ENCODE results near the gene MMP24. TPM values are rescaled to one million over a fixed set of nuclear protein-coding genes. Genes with fewer than 3 reads are reported as not detected.
A peak's percentile ranks its signal among the peaks of the same experiment; 100 is the strongest.
"Not testable (repeated sequence)": the region's sequence is repeated elsewhere in the genome, so short reads cannot be mapped to it uniquely, and the experiment has no call there.

The MMP24 gene
- total and polyA plus RNA-seq, 2 donors (not counting 1 experiment from before 2014, with no cell fraction given) = 0.17 to 0.49 TPM

DNA sequence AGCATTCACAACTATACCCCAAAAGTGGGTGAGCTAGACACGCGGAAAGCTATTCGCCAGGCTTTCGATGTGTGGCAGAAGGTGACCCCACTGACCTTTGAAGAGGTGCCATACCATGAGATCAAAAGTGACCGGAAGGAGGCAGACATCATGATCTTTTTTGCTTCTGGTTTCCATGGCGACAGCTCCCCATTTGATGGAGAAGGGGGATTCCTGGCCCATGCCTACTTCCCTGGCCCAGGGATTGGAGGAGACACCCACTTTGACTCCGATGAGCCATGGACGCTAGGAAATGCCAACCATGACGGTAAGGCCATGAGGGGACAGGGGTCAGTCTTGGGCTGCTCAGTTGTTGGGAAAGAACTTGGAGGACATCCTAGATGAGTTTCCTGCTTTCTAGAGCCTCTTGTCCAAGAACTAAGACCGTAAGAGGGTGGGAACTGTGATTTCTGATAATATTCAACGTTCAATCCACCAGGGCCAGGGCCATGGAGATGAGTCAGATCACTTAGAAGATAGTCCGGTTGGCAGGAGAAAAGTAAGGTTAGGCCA is 28.0 kb downstream of the MMP24 start:
- Histone ChIP-seq H3K4me2 (ENCODE audit: extremely low read depth, insufficient read depth, low read length) (no peak overlapping the region), H3K27ac (ENCODE audit: insufficient read depth, low read length) (no peak overlapping the region), H4K20me1 (ENCODE audit: control insufficient read depth, extremely low read depth, insufficient read depth, low read length) (no peaks in the 10 kb centered on the region), H3K27me3 (ENCODE audit: control insufficient read depth, insufficient read depth, low read length) (no peaks in the 10 kb centered on the region), H3K4me1 (ENCODE audit: control insufficient read depth, extremely low read depth, insufficient read depth, low read length) (no peaks in the 10 kb centered on the region), H2AFZ (ENCODE audit: low read length) (no peak overlapping the region), H3K9me3 (ENCODE audit: control insufficient read depth, insufficient read depth, low read depth, low read length) (no peaks in the 10 kb centered on the region), H3K9ac (ENCODE audit: insufficient read depth, low read length) (no peak overlapping the region), H3K79me2 (ENCODE audit: control insufficient read depth, insufficient read depth, low read length) (no peaks in the 10 kb centered on the region), H3K36me3 (ENCODE audit: control insufficient read depth, insufficient read depth, low read length) (no peaks in the 10 kb centered on the region), H3K4me3 (replicated peaks in 1 of 4; ENCODE audit: control extremely low read depth in 1 of 4, insufficient read depth in 1 of 4, low read depth in 3 of 4, low read length in 4 of 4) (no peak overlapping the region)
- DNase-seq (ENCODE audit: low read depth in 2 of 2) = no peak
- TF ChIP-seq, protein P1, sequence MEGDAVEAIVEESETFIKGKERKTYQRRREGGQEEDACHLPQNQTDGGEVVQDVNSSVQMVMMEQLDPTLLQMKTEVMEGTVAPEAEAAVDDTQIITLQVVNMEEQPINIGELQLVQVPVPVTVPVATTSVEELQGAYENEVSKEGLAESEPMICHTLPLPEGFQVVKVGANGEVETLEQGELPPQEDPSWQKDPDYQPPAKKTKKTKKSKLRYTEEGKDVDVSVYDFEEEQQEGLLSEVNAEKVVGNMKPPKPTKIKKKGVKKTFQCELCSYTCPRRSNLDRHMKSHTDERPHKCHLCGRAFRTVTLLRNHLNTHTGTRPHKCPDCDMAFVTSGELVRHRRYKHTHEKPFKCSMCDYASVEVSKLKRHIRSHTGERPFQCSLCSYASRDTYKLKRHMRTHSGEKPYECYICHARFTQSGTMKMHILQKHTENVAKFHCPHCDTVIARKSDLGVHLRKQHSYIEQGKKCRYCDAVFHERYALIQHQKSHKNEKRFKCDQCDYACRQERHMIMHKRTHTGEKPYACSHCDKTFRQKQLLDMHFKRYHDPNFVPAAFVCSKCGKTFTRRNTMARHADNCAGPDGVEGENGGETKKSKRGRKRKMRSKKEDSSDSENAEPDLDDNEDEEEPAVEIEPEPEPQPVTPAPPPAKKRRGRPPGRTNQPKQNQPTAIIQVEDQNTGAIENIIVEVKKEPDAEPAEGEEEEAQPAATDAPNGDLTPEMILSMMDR (conservative IDR thresholded peaks at IDR 0.05 in 1 of 2, IDR thresholded peaks at IDR 0.05 in 1 of 2; ENCODE audit: low read depth in 1 of 2, low read length in 2 of 2) = no peak
- no peak for TF ChIP-seq EZH2 (IDR thresholded peaks at IDR 0.05; ENCODE audit: low read length, missing control alignments)

DNA sequence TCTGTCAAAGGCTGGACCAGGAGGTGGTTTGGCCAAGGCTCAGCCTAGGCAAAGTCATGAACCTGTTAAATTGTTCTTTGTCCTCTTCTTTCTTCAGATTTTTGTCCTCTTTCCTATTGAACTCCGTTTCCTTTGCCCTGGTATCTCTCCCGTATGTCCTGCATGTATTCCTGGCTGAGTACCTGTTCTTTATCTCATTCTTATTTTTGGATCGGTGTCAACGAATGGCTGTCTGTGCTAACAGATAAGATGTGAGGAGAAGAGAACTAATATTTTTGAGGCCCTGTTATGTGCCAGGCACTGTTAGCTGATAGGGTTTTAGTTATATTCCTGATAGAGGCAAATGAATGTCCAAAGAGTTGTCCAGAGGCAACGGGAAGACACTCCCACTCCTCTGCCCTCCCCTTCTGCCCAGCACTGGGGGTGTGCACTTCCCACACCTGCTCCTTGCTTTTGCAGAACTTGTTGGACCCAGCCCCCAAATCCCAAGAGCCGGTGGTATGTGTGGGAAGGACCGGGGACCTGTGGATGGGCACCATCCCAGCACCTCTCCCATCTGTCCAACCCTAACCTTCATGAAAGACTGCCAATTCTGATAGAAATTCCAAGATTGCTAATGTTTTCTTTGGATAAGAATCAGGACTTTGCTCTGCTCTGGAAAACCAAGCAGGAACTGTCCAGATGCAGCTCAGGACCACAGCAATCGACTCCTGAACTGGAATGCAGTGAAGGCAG is 30.9 kb downstream of the MMP24 start:
- no peaks in the 10 kb centered on the region for H3K36me3 ChIP-seq (ENCODE audit: control insufficient read depth, insufficient read depth, low read length)
- no peaks in the 10 kb centered on the region for H3K4me1 ChIP-seq (ENCODE audit: control insufficient read depth, extremely low read depth, insufficient read depth, low read length)
- no peak overlapping the region for H3K9ac ChIP-seq (ENCODE audit: insufficient read depth, low read length)
- no peak overlapping the region for H3K27ac ChIP-seq (ENCODE audit: insufficient read depth, low read length)
- H3K9me3 ChIP-seq (ENCODE audit: control insufficient read depth, insufficient read depth, low read depth, low read length) = no peaks in the 10 kb centered on the region
- H2AFZ ChIP-seq (ENCODE audit: low read length) = no peak overlapping the region
- no peaks in the 10 kb centered on the region for H4K20me1 ChIP-seq (ENCODE audit: control insufficient read depth, extremely low read depth, insufficient read depth, low read length)
- no peak overlapping the region for H3K4me2 ChIP-seq (ENCODE audit: extremely low read depth, insufficient read depth, low read length)
- no peaks in the 10 kb centered on the region for H3K27me3 ChIP-seq (ENCODE audit: control insufficient read depth, insufficient read depth, low read length)
- no peak overlapping the region for H3K4me3 ChIP-seq (replicated peaks in 1 of 4; ENCODE audit: control extremely low read depth in 1 of 4, insufficient read depth in 1 of 4, low read depth in 3 of 4, low read length in 4 of 4)
- DNase-seq (ENCODE audit: low read depth in 2 of 2) = peak in 1 of 2 donors; percentile 76
- TF ChIP-seq EZH2 (IDR thresholded peaks at IDR 0.05; ENCODE audit: low read length, missing control alignments) = no peak
- TF ChIP-seq, protein P1 (conservative IDR thresholded peaks at IDR 0.05 in 1 of 2, IDR thresholded peaks at IDR 0.05 in 1 of 2; ENCODE audit: low read depth in 1 of 2, low read length in 2 of 2) = no peak
- H3K79me2 ChIP-seq (ENCODE audit: control insufficient read depth, insufficient read depth, low read length) = no peaks in the 10 kb centered on the region

DNA sequence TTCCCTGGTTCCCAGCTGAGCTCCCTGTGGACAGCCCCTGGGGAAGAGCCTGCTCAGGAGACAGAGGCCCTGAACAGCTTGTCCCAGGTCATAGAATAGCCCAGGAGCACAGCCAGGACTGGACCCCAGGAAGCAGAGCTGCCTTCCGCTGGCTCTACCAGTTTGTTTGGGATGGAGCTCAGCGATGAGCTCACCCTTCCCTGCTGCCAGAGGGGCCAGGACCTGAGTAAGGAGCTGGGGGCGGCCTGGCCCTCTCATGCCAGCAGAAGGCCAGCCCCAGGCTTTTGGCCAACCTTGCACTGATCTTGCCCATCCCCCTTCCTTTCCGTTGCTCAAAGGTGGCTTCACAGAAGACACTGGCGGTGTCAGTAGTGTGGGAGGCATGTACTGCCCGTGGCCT is 33.9 kb downstream of the MMP24 start:
- H3K4me1 ChIP-seq (ENCODE audit: control insufficient read depth, extremely low read depth, insufficient read depth, low read length) = no peaks in the 10 kb centered on the region
- TF ChIP-seq, protein P1 (conservative IDR thresholded peaks at IDR 0.05 in 1 of 2, IDR thresholded peaks at IDR 0.05 in 1 of 2; ENCODE audit: low read depth in 1 of 2, low read length in 2 of 2) = no peak
- TF ChIP-seq EZH2 (IDR thresholded peaks at IDR 0.05; ENCODE audit: low read length, missing control alignments) = no peak
- no peak for DNase-seq (ENCODE audit: low read depth in 2 of 2)
- no peak overlapping the region for H3K4me2 ChIP-seq (ENCODE audit: extremely low read depth, insufficient read depth, low read length)
- no peaks in the 10 kb centered on the region for H3K79me2 ChIP-seq (ENCODE audit: control insufficient read depth, insufficient read depth, low read length)
- no peaks in the 10 kb centered on the region for H4K20me1 ChIP-seq (ENCODE audit: control insufficient read depth, extremely low read depth, insufficient read depth, low read length)
- H2AFZ ChIP-seq (ENCODE audit: low read length) = no peak overlapping the region
- H3K27me3 ChIP-seq (ENCODE audit: control insufficient read depth, insufficient read depth, low read length) = no peaks in the 10 kb centered on the region
- H3K4me3 ChIP-seq (replicated peaks in 1 of 4; ENCODE audit: control extremely low read depth in 1 of 4, insufficient read depth in 1 of 4, low read depth in 3 of 4, low read length in 4 of 4) = no peak overlapping the region
- H3K9me3 ChIP-seq (ENCODE audit: control insufficient read depth, insufficient read depth, low read depth, low read length) = no peaks in the 10 kb centered on the region
- no peak overlapping the region for H3K9ac ChIP-seq (ENCODE audit: insufficient read depth, low read length)
- no peaks in the 10 kb centered on the region for H3K36me3 ChIP-seq (ENCODE audit: control insufficient read depth, insufficient read depth, low read length)
- no peak overlapping the region for H3K27ac ChIP-seq (ENCODE audit: insufficient read depth, low read length)

DNA sequence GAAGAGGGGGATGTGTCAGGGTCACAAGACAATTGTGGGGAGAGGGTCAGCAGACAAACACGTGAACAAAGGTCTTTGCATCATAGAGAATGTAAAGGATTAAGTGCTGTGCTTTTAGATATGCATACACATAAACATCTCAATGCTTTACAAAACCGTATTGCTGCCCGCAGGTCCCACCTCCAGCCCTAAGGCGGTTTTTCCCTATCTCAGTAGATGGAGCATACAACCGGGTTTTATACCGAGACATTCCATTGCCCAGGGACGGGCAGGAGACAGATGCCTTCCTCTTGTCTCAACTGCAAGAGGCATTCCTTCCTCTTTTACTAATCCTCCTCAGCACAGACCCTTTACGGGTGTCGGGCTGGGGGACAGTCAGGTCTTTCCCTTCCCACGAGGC is 35.8 kb downstream of the MMP24 start:
- not testable (repeated sequence) for H3K4me1 ChIP-seq (ENCODE audit: control insufficient read depth, extremely low read depth, insufficient read depth, low read length); H3K9me3 ChIP-seq (ENCODE audit: control insufficient read depth, insufficient read depth, low read depth, low read length); DNase-seq (ENCODE audit: low read depth in 2 of 2); H4K20me1 ChIP-seq (ENCODE audit: control insufficient read depth, extremely low read depth, insufficient read depth, low read length); H3K27me3 ChIP-seq (ENCODE audit: control insufficient read depth, insufficient read depth, low read length); H3K27ac ChIP-seq (ENCODE audit: insufficient read depth, low read length); H3K9ac ChIP-seq (ENCODE audit: insufficient read depth, low read length); H3K4me3 ChIP-seq (replicated peaks in 1 of 4; ENCODE audit: control extremely low read depth in 1 of 4, insufficient read depth in 1 of 4, low read depth in 3 of 4, low read length in 4 of 4); H3K4me2 ChIP-seq (ENCODE audit: extremely low read depth, insufficient read depth, low read length); H3K79me2 ChIP-seq (ENCODE audit: control insufficient read depth, insufficient read depth, low read length); H3K36me3 ChIP-seq (ENCODE audit: control insufficient read depth, insufficient read depth, low read length); H2AFZ ChIP-seq (ENCODE audit: low read length)

Measured in fibroblast of lung (primary cell).